Measurements from ENCODE around the gene C21orf91. TPM values are rescaled to one million over a fixed set of nuclear protein-coding genes. Genes with fewer than 3 reads are reported as not detected.

C21orf91 gene
- polyA plus RNA-seq, 5 donors = 14.3 to 25.7 (median 20.5) TPM

DNA sequence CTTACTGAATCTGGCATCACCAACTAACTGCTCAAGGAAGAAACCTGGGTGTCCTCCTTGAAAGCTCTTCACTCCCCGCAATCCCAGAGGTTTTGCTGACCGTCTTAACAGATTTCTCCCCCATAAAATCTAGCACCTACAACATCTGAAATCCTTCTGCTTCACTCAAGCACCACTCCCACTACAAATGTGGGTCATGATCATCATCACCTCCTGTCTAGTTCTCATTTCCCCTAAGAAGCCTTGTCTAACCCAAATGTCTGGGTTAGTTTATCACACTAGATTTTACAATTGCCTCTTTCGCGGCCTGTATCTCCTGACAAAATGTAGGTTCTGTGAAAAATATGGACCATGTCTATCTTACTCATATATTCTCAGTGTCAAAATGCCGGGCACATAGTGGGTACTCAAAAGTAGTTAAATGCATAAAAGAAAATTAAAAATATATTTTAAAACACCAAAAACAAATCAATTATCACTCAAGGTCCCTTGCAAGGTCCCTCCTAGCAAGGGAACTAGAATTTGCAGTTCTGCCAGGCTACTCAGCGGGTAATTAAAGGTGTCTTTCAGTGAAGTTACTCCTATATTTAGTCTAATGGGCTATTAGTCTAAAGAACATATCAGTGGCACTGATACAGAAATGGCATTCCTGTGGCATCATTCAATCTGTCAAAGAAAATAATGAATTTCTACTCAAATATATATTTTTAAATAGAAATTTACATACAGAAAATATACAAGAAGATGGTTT, 19.6 kb downstream of the C21orf91 start:
- DNase-seq = no peak

GRCh38 chr21:17798796-17799195, 20.4 kb downstream of the C21orf91 start:
- DNase-seq = no peak

GRCh38 chr21:17797967-17798366, 21.2 kb downstream of the C21orf91 start:
- DNase-seq = no peak

DNA sequence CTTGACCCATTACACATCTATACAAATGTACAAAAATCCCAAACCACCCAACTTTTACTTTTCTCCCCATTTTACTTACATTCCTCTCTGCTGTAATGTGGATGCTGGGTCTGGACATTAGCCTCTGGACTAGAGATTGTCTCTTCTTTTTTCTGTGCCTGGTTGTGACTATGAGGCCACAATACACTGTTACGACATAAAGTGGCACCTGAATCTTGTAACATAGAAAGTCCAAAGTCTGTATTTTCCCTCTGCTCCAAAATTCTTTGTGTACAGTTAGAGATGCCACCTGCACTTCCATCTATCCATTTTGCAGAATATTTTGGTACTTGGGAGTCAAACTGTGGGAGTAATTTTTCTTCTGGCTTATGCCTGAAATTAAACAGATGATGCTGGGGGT, 22.7 kb downstream of the C21orf91 start:
- DNase-seq = no peak

- DNase-seq = no peak
Observed at GRCh38 chr21:17796037-17796403, 23.1 kb downstream of the C21orf91 start.

GRCh38 chr21:17795146-17796036, 23.8 kb downstream of the C21orf91 start:
- DNase-seq = no peak

GRCh38 chr21:17794518-17795145, 24.5 kb downstream of the C21orf91 start:
- DNase-seq = no peak

GRCh38 chr21:17793246-17794123, 25.7 kb downstream of the C21orf91 start:
- DNase-seq = no peak

DNA sequence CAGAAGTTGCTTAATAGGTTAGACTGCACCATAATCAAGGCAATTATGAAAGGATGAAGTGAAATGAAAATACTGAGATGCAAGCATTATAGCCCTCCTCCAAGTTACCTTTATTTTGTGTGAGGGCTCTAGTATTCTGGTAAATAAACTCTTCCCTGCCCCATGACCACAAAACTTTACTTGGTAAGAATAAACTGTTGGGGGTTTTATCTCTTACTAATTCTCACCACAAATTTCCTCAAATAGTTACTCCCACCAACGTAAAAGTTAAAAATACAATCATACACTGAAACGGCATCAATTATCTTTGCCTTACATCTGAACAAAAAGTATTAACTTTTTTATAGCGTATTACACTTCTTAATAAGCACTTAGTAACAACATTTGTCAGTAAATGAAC, 29.5 kb downstream of the C21orf91 start:
- no peak for DNase-seq

DNA sequence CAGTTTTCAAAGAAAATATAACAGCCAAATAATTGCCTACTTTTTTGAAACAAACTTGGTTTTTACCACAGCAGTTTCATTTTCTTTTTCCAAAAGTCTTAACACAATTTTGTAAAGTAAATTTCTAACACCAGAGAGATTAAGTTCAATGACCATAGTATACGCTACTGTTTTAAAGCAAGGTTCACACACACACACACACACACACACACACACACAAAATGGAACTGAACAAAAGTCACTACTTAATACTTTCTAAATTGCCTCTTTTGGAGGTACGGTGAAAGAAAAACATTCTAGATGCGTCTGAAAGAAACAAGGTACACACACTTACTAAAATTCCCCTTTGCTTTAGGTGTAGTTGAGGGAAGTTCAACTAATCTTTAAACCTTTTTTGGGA, 30.1 kb downstream of the C21orf91 start:
- DNase-seq = no peak

- no peak for DNase-seq
Observed at GRCh38 chr21:17786851-17787181, 32.3 kb downstream of the C21orf91 start.

DNA sequence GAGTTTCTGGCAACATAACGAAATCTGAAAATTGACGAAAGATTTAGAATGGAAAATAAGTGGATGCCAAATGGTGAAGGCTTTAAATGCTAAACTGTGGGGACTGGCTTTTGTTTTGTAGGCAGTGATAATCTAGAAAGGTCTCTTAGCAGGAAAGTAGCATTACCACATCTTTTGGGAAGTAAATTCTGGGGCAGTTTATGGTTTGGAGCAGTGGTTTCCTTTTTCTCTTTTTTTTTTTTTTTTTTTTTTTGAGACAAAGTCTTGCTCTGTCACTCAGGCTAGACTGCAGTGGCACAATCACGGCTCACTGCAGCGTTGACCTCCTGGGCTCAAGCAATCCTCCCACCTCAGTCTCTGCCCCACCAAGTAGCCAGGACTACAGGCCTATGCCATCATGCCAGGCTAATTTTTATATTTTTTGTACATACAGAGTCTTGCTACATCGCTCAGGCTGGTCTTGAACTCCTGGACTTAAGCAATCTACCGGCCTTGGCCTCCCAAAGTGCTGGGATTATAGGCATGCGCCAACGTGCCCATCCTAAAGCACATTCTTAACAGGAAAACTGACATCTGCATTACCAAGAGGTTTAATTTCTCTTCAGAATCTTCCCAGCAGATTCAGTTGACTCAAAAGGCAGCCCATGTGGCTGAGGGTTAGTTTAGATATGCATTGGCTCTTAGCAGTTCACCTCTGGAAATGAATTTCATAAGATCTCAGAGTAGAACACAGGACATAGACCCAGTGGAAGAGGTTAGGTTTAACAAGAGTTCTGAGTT, 32.9 kb downstream of the C21orf91 start:
- DNase-seq = no peak

DNA sequence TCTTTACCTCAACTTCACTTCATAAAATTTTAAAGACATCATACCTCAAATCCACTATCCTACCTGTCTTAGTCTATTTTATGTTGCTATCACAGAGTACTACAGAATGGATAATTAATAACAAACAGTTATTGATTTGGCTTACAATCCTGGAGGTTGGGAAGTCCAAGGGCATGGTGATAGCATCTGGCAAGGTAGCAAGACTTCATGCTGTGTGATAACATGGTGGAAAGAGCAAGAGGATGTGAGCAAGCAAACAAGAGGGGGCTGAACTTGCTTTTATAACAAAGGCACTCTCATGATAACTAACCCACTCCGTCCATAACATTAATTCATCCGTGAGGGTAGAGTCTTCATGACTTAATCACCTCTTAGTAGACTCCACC, 33.8 kb downstream of the C21orf91 start:
- no peak for DNase-seq

GRCh38 chr21:17784604-17785402, 34.4 kb downstream of the C21orf91 start:
- DNase-seq = no peak

DNA sequence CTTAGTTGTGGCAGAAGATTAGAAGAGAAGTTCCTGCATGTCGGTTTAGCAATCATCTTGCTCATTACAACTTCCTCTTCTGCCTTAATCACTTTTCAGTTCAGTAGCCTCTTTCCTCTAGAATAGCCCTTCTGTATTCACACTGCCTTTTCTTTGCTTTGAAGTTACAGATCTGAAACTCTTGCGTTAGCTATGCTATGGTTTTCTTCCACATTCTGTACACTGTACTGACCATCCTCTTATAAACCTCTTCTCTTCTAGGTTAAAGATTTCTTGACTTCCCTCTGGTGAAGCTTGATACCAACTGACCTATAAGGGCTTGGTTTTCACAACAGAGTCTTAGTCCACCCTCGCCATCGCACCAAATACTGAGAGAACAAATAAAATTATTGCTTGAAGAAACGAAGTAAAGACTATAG, 35.0 kb downstream of the C21orf91 start:
- no peak for DNase-seq

DNA sequence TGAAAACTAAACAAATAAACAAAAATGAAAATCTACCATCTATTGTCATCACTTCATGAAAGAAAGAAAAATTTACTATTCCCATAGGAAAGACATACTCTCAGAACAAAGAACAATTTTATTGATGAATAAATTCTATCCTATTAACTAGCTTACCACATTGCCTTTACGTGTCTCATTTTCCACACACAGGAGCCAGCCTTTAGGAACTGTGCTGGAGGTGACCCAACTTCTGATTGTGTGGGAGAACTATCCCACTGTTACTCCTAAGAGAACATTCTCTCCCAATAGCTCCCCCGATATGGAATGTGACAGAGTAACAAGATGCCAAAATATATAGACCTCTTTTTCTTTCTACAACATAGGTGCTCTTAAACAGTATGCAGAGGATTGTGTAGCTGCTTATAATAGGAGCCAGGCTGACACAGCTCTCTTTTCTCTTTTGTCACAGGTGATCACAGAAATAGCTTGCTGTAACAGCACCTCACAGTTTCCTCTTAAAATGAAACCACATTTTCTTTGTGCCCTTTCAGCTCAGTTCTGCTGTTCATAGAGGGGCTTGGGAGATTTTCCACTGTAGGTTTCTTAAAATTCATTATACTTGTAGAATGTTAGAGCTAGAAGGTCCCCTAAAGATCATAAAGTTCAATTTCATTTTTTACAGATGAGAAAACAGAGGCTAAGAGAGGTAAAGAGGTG, 35.5 kb downstream of the C21orf91 start:
- no peak for DNase-seq

GRCh38 chr21:17783003-17783402, 36.2 kb downstream of the C21orf91 start:
- DNase-seq = no peak

- no peak for DNase-seq
Observed at GRCh38 chr21:17782051-17782450, 37.1 kb downstream of the C21orf91 start.

- DNase-seq = no peak
Observed at GRCh38 chr21:17781524-17781923, 37.6 kb downstream of the C21orf91 start.

Data from right lung (tissue), 5 donors.